ENCODE results near the gene ABLIM2. TPM values are rescaled to one million over a fixed set of nuclear protein-coding genes. Genes with fewer than 3 reads are reported as not detected.

Gene ABLIM2
- polyA plus RNA-seq, 3 donors = 3.2 to 12.3 (median 4.6) TPM

DNA sequence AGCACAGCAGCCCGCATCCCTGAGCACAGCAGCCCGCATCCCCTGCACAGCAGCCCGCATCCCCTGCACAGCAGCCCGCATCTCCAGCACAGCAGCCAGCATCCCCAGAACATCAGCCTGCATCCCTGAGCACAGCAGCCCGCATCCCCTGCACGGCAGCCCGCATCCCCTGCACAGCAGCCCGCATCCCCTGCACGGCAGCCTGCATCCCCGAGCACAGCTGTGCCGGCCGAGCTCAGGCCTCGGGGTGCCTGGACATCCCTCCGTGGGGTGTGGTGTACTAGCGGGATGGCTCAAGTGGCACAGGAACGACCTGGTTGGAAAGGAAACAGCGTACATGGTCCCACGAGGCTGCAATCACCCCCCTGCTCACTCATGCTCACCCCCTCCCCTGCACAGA, 26.8 kb downstream of the ABLIM2 start:
- 78 to 85% (median 84%) methylated on average over 18 of the region's 18 CpGs for WGBS, 3 donors
- no peak overlapping the region for H3K27ac ChIP-seq (ENCODE audit: low read depth, low read length)

DNA sequence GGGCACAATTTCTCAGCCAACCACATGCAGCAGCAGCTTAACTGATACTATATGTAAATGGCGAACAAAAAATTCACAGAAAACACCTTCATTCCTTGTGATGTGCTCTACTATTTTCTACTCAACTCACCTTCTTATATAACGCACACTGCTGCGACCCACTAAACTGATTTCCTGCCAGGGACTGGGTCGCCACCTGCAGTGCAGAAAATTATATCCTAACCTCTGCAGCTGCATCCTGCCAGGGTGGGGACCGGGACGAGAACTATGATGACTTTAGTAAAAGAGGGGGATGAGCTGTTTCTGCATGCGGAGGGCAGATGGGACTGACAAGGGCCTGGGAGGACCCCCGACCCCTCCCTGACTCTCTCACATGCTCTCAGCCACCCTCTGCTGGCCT, 27.4 kb downstream of the ABLIM2 start:
- WGBS, 3 donors = 43 to 77% (median 60%) methylated on average over 8 of the region's 8 CpGs
- H3K27ac ChIP-seq (ENCODE audit: low read depth, low read length) = no peak overlapping the region

DNA sequence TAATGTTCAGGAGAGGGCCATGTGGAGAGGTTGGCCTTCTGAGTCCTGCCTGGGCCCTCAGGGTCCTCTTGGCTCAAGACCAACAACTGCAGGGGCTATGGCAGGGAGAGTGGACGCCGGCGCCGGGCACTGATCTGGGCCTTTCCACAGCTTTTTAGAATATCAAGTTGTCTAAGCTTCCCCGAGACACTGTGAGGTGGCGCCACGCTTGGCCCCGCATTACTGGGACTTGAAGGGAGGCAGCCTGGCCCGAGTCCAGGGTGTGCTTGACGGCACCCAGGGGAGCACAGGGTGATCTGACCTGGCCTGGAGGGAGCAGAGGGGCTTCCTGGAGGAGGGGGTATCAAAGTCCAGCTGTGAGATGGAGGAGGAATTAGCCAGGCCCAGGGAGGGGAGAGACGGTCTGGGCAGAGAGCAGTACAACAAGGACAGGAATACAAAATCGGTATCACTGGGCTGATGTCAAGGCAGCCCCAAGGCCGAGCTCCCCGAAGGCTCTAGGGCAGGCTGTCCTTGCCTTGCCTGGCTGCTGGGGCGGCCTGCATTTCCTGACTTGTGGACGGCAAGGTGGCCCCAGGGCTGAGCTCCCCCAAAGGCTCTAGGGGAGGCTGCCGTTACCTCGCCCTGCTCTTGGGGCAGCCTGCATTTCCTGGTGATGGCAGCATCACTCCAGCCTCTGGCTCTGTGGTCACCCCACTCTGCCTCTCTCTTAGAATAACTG, 28.1 kb downstream of the ABLIM2 start:
- no peak overlapping the region for H3K27ac ChIP-seq (ENCODE audit: low read depth, low read length)
- 84 to 85% (median 84%) methylated on average over 18 of the region's 18 CpGs for WGBS, 3 donors

DNA sequence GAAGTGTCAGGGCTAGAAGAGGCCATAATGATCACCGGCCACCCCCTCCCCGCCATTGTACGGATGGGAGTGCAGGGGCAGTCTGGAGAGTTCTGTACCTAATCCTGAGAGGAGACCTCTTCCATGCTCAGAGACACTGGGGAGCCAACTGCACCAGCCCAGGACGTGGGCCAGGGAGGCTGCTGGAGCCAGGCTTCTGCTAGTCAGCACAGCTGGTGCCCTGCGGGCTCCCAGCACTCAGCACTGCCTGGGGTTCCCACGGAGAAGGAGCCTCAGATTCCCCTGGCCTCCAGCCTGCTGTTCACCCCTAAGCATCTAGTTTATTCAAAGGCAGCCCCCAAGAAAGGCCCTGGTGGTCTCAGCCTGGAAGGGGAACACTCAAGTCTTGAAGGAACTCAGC, 28.8 kb downstream of the ABLIM2 start:
- H3K27ac ChIP-seq (ENCODE audit: low read depth, low read length) = no peak overlapping the region
- 79 to 89% (median 85%) methylated on average over 6 of the region's 6 CpGs for WGBS, 3 donors

DNA sequence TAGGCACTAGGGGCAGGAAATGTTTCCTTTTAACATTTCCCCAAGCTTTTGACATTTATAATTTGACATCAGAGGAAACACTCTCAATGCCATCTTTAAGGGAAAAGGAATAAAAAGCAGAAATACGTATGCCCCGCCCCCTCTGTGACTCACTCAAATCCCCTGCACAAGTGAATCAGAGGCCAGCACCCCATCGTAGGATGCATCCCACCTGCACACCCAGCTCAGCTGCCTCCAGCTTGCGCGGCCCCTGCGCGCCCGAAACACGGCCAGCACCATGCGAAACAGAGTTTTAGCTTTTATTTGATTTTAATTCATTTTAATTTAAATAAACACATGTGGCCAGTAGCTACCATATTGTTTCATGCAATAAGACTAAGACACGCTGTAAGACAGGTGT, 29.5 kb downstream of the ABLIM2 start:
- 86 to 91% (median 90%) methylated on average over 11 of the region's 11 CpGs for WGBS, 3 donors
- no peak overlapping the region for H3K27ac ChIP-seq (ENCODE audit: low read depth, low read length)

DNA sequence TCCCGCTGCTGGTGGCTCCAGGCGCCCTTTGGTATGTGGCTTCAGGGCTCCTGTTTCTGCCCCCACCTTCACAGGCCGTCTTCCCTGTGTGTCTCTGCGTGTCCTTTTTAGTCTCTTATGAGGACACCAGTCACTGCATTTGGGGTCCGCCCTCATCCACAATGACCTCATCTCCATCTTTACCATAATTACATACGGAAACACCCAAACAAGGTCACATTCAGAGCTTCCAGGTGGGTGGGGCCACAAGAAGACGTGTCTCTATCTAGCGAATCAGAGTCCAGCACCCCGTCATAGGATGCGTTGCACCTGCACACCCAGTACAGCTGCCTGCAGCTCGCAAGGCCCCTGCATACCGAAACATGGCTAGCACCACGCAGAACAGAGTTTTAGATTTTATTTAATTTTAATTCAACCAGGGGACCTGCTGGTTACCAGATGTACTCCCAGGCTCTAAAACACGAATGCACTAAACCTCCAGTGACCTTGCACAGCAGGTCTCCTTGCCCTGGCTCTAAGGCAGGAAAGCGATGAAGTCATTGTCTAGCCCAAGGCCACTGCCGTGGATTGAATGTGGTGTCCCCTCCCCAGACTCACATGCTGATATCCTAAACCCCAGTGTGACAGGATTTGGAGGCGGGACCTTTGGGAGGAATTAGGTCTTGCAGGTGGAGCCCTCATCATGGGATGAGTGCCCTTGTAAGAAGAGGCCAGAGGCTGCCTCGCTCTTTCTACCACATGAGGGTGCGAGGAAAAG, 30.3 kb downstream of the ABLIM2 start:
- 80 to 83% (median 81%) methylated on average over 19 of the region's 19 CpGs for WGBS, 3 donors
- no peak overlapping the region for H3K27ac ChIP-seq (ENCODE audit: low read depth, low read length)

DNA sequence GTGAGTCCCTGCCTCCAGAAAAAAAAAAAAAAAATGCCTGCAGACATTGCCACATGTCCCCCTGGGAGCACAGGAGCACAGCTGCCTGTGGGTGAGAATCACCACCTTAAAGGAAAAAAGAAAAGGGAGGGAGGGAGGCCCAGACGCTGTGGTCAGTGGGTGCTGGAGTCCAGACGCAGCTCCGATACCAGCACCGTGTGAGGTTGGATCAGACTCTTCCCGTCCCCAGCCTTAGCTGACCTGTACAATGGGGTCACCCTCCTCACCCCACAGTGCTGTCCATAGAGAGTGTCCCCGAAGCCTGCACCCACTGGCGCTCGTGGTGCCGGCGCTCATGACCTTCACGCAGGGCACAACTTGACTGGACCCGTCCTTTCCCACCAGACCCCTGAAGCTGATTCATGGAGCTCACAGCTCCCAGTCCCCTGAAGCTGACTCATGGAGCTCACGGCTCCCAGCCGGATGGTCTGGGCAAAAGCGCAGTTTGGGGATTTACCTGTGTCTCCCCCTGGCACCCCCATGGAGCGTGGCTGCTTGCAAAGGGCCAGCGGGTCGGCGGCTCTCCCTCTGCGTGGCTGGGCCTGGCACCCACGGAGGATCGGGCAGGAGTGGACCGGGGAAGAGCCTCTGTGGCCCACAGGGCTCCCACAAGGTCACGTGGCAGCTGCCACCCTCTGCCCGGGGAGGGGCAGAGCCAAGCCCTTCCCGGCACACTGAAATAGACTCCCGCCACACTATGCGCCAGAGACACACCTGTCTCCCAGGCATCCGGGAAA, 31.4 kb downstream of the ABLIM2 start:
- 90 to 92% (median 92%) methylated on average over 29 of the region's 29 CpGs for WGBS, 3 donors
- H3K27ac ChIP-seq (ENCODE audit: low read depth, low read length) = no peak overlapping the region

DNA sequence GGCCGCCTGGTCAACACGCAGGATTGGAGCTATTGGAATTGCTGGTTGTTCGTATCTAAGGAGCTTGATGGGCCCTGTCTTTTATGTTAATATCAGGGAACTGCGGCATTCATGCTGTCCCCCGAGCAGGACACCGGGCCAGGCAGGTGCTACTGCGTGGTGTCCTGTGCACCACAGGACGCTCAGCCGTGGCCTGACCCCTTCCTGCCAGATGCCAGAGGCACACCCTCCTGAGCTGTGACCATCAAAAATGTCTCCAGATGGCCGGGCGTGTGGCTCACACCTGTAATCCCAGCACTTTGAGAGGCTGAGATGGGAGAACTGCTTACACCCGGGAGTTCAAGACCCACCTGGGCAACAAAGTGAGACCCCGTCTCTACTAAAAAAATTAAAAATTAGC, 32.1 kb downstream of the ABLIM2 start:
- no peak overlapping the region for H3K27ac ChIP-seq (ENCODE audit: low read depth, low read length)
- WGBS, 3 donors = 88 to 95% (median 92%) methylated on average over 13 of the region's 13 CpGs

DNA sequence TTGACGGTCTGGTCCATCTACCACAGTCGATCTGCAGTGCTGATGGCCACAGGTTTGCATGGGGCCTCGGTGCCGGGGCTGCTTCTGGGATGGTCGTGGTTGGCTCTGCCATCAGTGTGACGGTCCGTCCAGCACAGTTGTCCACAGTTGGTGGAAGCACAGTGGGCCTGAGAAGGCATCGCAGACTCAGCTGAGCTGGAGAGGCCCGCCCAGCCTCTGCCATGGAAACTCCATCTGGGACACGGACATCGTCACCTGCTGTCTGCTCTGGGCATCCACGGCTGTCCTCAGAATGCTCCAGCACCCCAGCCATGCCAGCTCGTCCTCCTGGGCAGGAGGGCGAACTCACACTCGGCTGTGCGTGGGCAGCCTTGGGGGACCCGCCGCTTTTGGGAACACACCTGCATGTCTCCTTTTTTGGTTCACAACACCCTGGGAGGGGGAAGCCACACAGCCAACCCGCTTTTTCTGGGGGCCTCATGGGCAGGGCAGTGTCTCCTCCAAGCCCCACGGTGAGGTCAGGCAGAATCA, 33.0 kb downstream of the ABLIM2 start:
- WGBS, 3 donors = 87 to 95% (median 94%) methylated on average over 20 of the region's 20 CpGs

DNA sequence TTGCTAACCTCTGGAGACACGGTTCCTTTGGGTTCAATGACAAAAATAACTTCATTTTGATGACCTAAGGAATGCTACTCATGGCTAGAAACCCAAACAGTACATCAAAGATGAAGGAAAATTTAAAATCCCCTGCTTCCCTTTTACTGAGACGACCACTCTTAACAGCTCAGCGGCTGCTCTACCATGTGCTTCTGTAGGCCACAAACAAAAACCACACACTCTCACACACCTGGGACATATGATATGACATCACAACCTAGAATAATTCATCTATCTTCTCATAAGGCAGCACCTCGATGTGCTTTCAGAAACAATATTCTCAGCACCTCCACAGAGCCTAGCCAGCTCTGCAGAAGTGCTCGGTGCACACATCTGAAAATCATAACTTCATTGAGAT, 34.7 kb downstream of the ABLIM2 start:
- no peak overlapping the region for H3K27ac ChIP-seq (ENCODE audit: low read depth, low read length)
- WGBS, 3 donors = 63 to 83% (median 71%) methylated on average over 5 of the region's 5 CpGs

More for the DNA sequence above, 33.0 kb downstream of the ABLIM2 start:
- no peak overlapping the region for H3K27ac ChIP-seq (ENCODE audit: low read depth, low read length)

DNA sequence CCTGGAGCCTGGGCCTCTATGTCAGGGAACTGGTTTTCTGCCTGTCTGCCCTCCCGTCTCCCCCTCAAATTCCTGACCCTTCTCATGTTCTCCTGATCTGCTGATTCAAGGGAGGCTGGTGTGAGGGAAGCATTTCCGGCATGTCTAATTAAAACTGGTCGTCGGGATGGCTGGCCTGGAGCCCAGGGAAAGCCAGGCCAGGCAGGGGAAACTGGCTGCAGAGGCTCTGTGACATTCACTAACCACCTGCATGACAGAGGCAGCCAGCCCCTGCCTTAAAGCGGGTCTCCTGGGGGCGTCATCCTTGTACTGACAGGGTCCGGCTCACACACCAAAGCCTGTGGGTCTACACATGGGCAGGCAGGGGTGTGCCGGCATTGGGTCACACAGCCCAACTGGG, 35.2 kb downstream of the ABLIM2 start:
- H3K27ac ChIP-seq (ENCODE audit: low read depth, low read length) = no peak overlapping the region
- 54 to 68% (median 67%) methylated on average over 8 of the region's 8 CpGs for WGBS, 3 donors

DNA sequence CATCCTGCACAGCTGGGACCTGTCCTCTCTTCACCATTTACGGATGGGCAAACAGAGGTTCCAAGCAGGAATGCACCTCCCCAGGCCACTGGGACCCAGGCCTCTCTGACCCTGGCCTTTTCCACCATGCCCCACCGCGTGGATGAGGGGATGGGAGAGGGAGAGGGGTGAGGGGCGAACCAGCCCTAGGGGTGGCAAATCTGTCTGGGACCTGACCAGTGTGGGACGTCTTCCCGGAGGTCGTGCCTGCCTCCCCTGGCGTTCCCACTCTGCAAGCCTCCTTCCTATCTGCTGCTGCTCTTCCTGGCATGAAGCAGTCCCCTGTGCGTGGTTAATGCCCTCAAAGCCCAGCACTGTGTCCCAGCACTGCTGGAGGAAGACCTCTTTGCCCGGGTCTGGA, 35.9 kb downstream of the ABLIM2 start:
- H3K27ac ChIP-seq (ENCODE audit: low read depth, low read length) = no peak overlapping the region
- WGBS, 3 donors = 90 to 96% (median 91%) methylated on average over 8 to 10 of the region's 10 CpGs

DNA sequence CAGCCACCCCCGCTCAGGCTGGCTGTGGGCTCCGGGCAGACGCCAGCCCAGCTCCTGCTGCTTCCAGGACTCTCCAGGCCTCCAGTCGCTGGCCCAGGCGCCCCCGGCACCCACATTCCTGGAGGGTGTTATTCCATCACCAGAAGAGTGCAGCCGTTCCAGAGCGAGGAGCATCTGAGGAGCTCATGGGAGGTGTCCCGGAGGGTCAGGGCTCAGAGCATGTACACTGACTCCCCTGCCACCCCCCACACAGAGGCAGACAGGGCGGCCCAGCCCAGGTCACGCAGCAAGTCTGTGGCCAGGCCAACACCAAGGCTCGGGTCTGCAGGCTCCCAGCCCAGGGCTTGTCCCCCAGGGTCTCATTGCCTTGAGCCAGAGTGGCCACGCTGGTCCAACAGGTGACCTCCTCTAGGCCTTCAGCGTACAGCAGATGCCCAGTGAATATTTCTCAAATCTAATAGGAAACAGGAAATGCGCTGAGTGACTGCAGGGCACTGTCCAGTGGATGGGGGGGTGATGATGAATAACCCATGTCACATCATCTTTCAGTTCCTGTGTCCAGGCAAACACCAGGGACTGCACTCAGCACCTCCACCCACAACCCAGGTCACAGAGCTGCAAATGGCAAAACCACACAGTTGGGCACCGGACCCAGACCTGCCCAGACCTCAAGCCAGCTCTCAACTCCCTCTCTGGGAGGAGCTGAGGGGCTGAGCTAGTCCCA, 37.2 kb downstream of the ABLIM2 start:
- no peak overlapping the region for H3K27ac ChIP-seq (ENCODE audit: low read depth, low read length)
- 92 to 96% (median 94%) methylated on average over 16 of the region's 16 CpGs for WGBS, 3 donors

DNA sequence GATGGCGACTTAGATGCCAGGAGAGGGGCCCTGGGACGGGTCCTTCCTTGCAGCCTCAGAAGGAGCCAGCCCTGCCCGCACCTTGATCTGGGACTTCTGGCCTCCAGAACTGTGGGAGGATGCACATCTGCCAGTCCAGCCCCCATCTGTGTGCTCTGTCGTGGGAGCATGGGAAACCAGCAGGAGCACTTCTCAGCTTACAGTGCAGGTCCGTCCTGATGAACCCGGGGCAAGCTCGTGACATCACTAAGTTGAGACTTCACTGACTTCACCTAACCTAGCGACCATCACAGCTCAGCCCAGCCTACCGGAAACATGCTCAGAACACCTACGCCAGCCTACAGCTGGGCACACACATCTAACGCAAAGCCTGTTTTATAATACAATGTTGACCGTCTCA, 38.1 kb downstream of the ABLIM2 start:
- H3K27ac ChIP-seq (ENCODE audit: low read depth, low read length) = no peak overlapping the region
- WGBS, 3 donors = 37 to 85% (median 82%) methylated on average over 12 of the region's 12 CpGs

DNA sequence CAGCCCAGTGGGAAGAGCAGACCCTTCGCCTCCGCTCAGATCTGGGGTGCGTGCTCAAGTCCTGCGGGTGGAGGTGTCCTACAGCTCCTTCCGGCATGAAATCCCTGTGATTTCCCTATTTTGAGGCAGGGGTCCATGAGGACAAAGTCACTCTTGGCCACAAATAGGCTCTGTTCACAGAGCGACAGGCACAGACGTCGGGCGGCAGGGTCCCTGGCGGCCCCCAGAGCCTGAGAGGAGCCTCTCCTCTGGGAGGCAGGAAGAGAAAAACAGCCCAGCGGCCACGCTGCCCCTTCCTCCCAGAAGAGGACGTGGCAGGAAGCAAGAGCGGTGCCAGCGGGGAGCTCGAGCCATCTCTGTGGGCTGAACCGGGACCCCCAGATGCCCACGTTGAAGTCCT, 38.7 kb downstream of the ABLIM2 start:
- H3K27ac ChIP-seq (ENCODE audit: low read depth, low read length) = no peak overlapping the region
- WGBS, 3 donors = 78 to 87% (median 84%) methylated on average over 18 of the region's 18 CpGs

DNA sequence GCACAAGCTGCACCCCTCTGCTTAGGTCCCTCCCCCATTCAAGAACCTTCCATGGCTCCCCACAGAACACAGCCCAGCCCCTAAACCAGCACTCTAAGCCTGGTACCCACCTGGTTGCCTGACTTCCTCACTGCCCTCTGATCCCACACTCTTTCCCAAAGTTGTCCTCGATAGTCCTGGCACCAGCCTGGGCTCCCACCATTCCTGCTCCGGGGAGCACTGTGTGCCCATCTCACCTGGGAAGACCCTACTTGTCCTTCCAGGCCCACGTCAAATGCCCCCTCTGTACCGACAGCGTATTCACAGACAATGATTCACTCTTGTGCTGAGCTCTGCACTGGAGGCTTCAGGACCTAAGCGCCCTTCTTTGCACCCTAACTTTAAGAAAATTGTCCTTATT, 40.1 kb downstream of the ABLIM2 start:
- WGBS, 3 donors = 97% methylated on average over 6 of the region's 6 CpGs
- no peak overlapping the region for H3K27ac ChIP-seq (ENCODE audit: low read depth, low read length)

DNA sequence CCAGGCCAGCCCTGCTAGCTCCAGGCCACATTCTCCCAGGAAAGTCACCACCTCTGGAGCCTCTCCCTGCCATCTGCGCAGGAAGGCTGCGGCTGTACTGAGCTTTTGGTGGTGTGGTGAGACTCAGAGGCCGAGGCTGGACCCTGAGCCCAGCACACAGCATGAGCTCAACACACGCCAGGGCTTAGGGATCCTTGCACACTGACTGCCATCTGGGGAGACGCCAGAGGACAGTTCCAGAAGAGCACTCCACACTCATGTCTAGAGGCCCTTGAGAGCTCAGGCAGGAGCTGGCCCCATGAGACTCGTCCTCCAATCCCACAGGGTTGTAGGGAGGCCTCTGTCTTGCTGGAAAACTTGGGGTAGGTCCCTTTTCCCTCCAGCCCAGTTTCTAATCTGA, 40.6 kb downstream of the ABLIM2 start:
- H3K27ac ChIP-seq (ENCODE audit: low read depth, low read length) = no peak overlapping the region
- 79 to 92% (median 89%) methylated on average over 6 of the region's 6 CpGs for WGBS, 3 donors

DNA sequence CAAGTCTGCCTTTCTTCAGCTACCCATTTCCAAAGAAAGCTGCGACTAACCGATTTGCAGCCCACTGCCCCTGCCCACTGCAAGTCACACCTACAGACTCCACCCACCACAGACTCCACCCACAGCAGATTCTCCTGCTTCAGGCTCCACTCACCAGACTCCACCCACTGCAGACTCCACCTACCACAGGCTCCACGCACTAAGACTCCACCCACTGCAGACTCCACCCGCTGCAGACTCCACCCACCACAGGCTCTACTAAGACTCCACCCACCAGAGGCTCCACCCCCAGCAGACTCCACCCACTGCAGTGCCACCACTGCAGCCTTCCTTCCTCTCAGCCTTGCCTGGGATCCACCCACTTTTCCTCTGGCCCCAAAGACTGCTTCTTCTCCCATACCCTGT, 41.3 kb downstream of the ABLIM2 start:
- no peak overlapping the region for H3K27ac ChIP-seq (ENCODE audit: low read depth, low read length)
- WGBS, 3 donors = 52 to 65% (median 60%) methylated on average over 4 of the region's 4 CpGs

Data from adipose tissue (tissue), 3 donors.